HEK293 (cell line): ENCODE data around the gene KLHL29.

Source experiments
- CTCF ChIA-PET: fragments of 350-600 bp; formaldehyde crosslinking; extraction: SDS; loops from one replicate; lab custom pipeline; 2021; ENCODE audit warnings: antibody characterized with exemption; lab: Yijun Ruan, JAX
- POLR2A ChIA-PET: fragments of 300-600 bp; formaldehyde crosslinking; extraction: SDS; loops from one replicate; lab custom pipeline; 2020; ENCODE audit warnings: antibody characterized with exemption, inconsistent platforms; lab: Yijun Ruan, JAX
- H3K27ac ChIP-seq: fragments of 200-500 bp; sonication (Bioruptor generic); 2 replicates; pipeline ENCODE4 v1.5.1; 2014; ENCODE audit warnings: low read depth, low read length, control low read depth, inconsistent platforms; ENCODE audit errors: extremely low read depth
- H3K36me3 ChIP-seq, 2 experiments: fragments of 200-500 bp in 1 of 2; sonication (Bioruptor generic) in 1 of 2; 1 replicate in 1 of 2; 2 replicates in 1 of 2; pipeline ENCODE4 v1.5.1; 2014 to 2017; ENCODE audit warnings: inconsistent platforms in 2 of 2, low read length in 2 of 2; ENCODE audit not compliant: control insufficient read depth in 2 of 2, insufficient read depth in 1 of 2
- H3K4me1 ChIP-seq: fragments of 200-500 bp; sonication (Bioruptor generic); 2 replicates; pipeline ENCODE4 v1.5.1; 2014; ENCODE audit warnings: mild to moderate bottlenecking, low read length, inconsistent platforms; ENCODE audit not compliant: control insufficient read depth, insufficient read depth
- H3K4me3 ChIP-seq: 2 replicates; pipeline ENCODE4 v1.5.1; 2011; ENCODE audit warnings: low read depth, mild to moderate bottlenecking, control low read depth, low read length, moderate library complexity
- H3K9me3 ChIP-seq: fragments of 200-500 bp; sonication (Bioruptor generic); 2 replicates; pipeline ENCODE4 v1.5.1; 2014; ENCODE audit warnings: low read depth, low read length, inconsistent platforms; ENCODE audit not compliant: control insufficient read depth, insufficient read depth
- CTCF ChIP-seq: fragments of 450-650 bp; formaldehyde crosslinking; IDR thresholded peaks from 2 replicates; pipeline ENCODE4 v1.5.1; 2016; ENCODE audit warnings: missing biosample characterization, missing genetic modification characterization
- WT1 ChIP-seq: fragments of 450-650 bp; formaldehyde crosslinking; IDR thresholded peaks from 2 replicates; pipeline ENCODE4 v1.5.1; 2016; ENCODE audit warnings: missing biosample characterization, missing genetic modification characterization
- ZBTB26 ChIP-seq: fragments of 450-650 bp; formaldehyde crosslinking; optimal IDR thresholded peaks from 2 replicates; pipeline ENCODE3; 2016; ENCODE audit warnings: missing biosample characterization, mild to moderate bottlenecking, missing genetic modification characterization
- ZFHX2 ChIP-seq: fragments of 450-650 bp; formaldehyde crosslinking; conservative IDR thresholded peaks from 2 replicates; pipeline ENCODE4 v1.5.1; 2016; ENCODE audit warnings: missing biosample characterization, missing genetic modification characterization
- ZFP37 ChIP-seq: fragments of 450-650 bp; formaldehyde crosslinking; IDR thresholded peaks from 2 replicates; pipeline ENCODE4 v1.5.1; 2016; ENCODE audit warnings: missing biosample characterization, missing genetic modification characterization
- ZFP41 ChIP-seq: fragments of 450-650 bp; formaldehyde crosslinking; IDR thresholded peaks from 2 replicates; pipeline ENCODE4 v1.5.1; 2016; ENCODE audit warnings: missing biosample characterization, missing genetic modification characterization, borderline replicate concordance
- ZNF114 ChIP-seq: fragments of 450-650 bp; formaldehyde crosslinking; IDR thresholded peaks from 2 replicates; pipeline ENCODE4 v1.5.0; 2017; ENCODE audit warnings: missing biosample characterization, missing genetic modification characterization
- ZNF132 ChIP-seq: fragments of 450-650 bp; formaldehyde crosslinking; IDR thresholded peaks from 2 replicates; pipeline ENCODE4 v1.5.1; 2017; ENCODE audit warnings: missing biosample characterization, missing genetic modification characterization, borderline replicate concordance
- ZNF140 ChIP-seq: fragments of 450-650 bp; formaldehyde crosslinking; IDR thresholded peaks from 2 replicates; pipeline ENCODE4 v1.5.1; 2016; ENCODE audit warnings: missing biosample characterization, missing genetic modification characterization
- ZNF16 ChIP-seq: fragments of 450-650 bp; formaldehyde crosslinking; IDR thresholded peaks from 2 replicates; pipeline ENCODE4 v1.5.1; 2016; ENCODE audit warnings: low read depth, missing biosample characterization, missing genetic modification characterization
- ZNF214 ChIP-seq: fragments of 450-650 bp; formaldehyde crosslinking; IDR thresholded peaks from 2 replicates; pipeline ENCODE4 v1.5.1; 2017; ENCODE audit warnings: missing biosample characterization, mild to moderate bottlenecking, missing genetic modification characterization, borderline replicate concordance
- ZNF354C ChIP-seq: fragments of 450-650 bp; formaldehyde crosslinking; IDR thresholded peaks from 2 replicates; pipeline ENCODE4 v1.5.1; 2016; ENCODE audit warnings: missing biosample characterization, missing genetic modification characterization, low read depth, borderline replicate concordance
- ZNF404 ChIP-seq: fragments of 450-650 bp; formaldehyde crosslinking; IDR thresholded peaks from 2 replicates; pipeline ENCODE4 v1.5.1; 2017; ENCODE audit warnings: missing biosample characterization, missing genetic modification characterization
- ZNF518A ChIP-seq: fragments of 450-650 bp; formaldehyde crosslinking; conservative IDR thresholded peaks from 2 replicates; pipeline ENCODE4 v1.5.1; 2016; ENCODE audit warnings: low read depth, missing biosample characterization, missing genetic modification characterization
- ZNF555 ChIP-seq: fragments of 450-650 bp; formaldehyde crosslinking; conservative IDR thresholded peaks from 2 replicates; pipeline ENCODE4 v1.5.1; 2017; ENCODE audit warnings: missing biosample characterization, mild to moderate bottlenecking, missing genetic modification characterization, inconsistent platforms
- ZNF600 ChIP-seq: fragments of 450-650 bp; formaldehyde crosslinking; IDR thresholded peaks from 2 replicates; pipeline ENCODE4 v1.5.1; 2016; ENCODE audit warnings: missing biosample characterization, missing genetic modification characterization
- ZSCAN4 ChIP-seq: fragments of 450-650 bp; formaldehyde crosslinking; IDR thresholded peaks from 2 replicates; pipeline ENCODE4 v1.5.1; 2017; ENCODE audit warnings: missing biosample characterization, missing genetic modification characterization

Gene KLHL29

GRCh38 chr2:23624915-23625314 lies 239.9 kb downstream of the KLHL29 start:
- Histone ChIP-seq H3K27ac (no peak overlapping the region), H3K9me3 (no peaks in the 10 kb centered on the region; the same call in 1 of the 2 replicates), H3K4me1 (no peaks in the 10 kb centered on the region), H3K36me3 (no peaks in the 10 kb centered on the region), H3K4me3 (no peak overlapping the region)
- POLR2A ChIA-PET: interaction anchor here (0.6 kb wide), 1 partner anchor 648 kb away, joined by 7 read pairs; no protein-coding TSS in a partner anchor
- TF ChIP-seq ZNF600 (tag by site-specific recombination): no peak
- TF ChIP-seq ZNF132 (tag by site-specific recombination): no peak
- no peak for TF ChIP-seq ZBTB26 (tag by site-specific recombination)
- TF ChIP-seq CTCF (tag by site-specific recombination): no peak
- no peak for TF ChIP-seq WT1 (tag by site-specific recombination)
- no peak for TF ChIP-seq ZNF404 (tag by site-specific recombination)
- TF ChIP-seq ZNF555 (tag by site-specific recombination): no peak
- no peak for TF ChIP-seq ZSCAN4 (tag by site-specific recombination)
- TF ChIP-seq ZNF140 (tag by site-specific recombination): no peak
- no peak for TF ChIP-seq ZFHX2 (tag by site-specific recombination)
- no peak for TF ChIP-seq ZNF16 (tag by site-specific recombination)
- TF ChIP-seq ZNF114 (tag by site-specific recombination): no peak
- no peak for TF ChIP-seq ZNF518A
- TF ChIP-seq ZNF214 (tag by site-specific recombination): no peak
- no peak for TF ChIP-seq ZFP37 (tag by site-specific recombination)
- no peak for TF ChIP-seq ZFP41
- TF ChIP-seq ZNF354C (tag by site-specific recombination): no peak
- TF ChIP-seq, all 188 proteins: peak for 0
- CTCF ChIA-PET: interaction anchor here (0.6 to 1.2 kb wide), 3 partner anchors 30 to 1395 kb away, joined by 3 to 4 read pairs (median 3); no protein-coding TSS in a partner anchor
